Measurements from ENCODE around the gene TANK. TPM values are rescaled to one million over a fixed set of nuclear protein-coding genes. Genes with fewer than 3 reads are reported as not detected.

TANK gene, protein sequence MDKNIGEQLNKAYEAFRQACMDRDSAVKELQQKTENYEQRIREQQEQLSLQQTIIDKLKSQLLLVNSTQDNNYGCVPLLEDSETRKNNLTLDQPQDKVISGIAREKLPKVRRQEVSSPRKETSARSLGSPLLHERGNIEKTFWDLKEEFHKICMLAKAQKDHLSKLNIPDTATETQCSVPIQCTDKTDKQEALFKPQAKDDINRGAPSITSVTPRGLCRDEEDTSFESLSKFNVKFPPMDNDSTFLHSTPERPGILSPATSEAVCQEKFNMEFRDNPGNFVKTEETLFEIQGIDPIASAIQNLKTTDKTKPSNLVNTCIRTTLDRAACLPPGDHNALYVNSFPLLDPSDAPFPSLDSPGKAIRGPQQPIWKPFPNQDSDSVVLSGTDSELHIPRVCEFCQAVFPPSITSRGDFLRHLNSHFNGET
- 43.4 and 52.6 TPM in 2 replicates for total RNA-seq (2014; rRNA removed; shearing (Covaris generic))
- total RNA-seq (2022): 64.9 and 78.0 TPM in 2 replicates
- percentile 91 among the genes with signal in this experiment for Bru-seq, nascent RNA
- BruChase-seq, experiment 1, labeled RNA remaining after a 6-hour chase: percentile 75 among the genes with signal in this experiment
- BruChase-seq, experiment 2, labeled RNA remaining after a 2-hour chase: percentile 75 among the genes with signal in this experiment
- long read RNA-seq, transcript TANK-202 (8 exons, 2,171 nt): minor isoform, 11 of 86 reads
- long read RNA-seq, transcript TANK-201 (8 exons, 2,152 nt): major isoform, 20 of 86 reads
- long read RNA-seq, partial matches to known transcripts: 6 of 86 reads
- long read RNA-seq, other reads (novel, unspliced or antisense): 45 of 86 reads

DNA sequence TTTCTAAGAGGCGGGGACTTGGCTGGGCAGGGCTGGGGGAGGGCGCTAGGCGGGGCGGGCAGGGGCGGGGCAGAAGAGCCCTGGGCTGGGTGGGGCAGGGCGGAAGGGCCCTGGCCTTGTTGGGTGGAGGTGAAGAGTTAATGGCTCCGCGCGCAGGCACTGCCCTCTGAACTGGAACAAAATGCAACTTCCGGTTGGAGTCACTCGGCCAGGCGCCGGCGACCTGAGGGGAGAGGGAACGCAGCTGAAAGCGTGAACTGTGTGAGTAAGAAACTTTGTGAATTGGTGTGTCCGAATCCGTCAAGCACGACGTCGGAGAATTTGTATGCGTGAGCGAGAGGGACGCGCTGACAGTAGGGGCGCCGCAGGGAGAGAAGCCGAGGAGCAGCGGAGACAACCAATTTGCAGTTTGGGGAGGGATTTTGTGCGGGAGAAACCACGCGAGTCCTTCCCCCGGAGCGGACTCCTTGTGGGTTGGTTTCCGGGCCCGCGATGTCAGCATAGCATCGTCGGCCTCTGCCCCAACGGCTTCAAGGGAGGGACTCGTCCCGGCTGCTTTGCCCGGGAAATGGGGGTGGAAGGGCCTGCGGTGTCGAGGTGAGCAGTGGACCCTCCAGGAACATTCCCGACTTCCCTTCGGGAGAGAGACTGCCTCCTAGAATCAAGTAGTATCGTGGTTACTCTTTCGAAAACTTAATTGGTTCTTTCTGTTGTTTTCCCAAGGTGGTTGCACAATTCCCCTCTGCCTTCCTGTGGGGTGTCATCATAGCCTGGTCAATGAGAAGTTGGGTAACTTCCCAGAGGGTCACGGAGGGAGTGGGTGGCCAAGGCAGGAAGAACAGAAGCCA lies at the start of gene TANK:
TSS of gene TANK (plus strand) at position 203 of the 848 bp plus-strand sequence. CDS start 19,235 bp downstream, outside the sequence.
- Histone ChIP-seq H4K20me1 (ENCODE audit: insufficient read depth, low read length) (peaks cover 6% of the 10 kb centered on the region), H3K9me2 (ENCODE audit: insufficient read depth, low read length) (no peaks in the 10 kb centered on the region), H3K27ac (ENCODE audit: low read depth, low read length, poor library complexity, severe bottlenecking) (peak within 1 kb of the TSS; percentile 91), H3K4me1 (ENCODE audit: insufficient read depth, low read length, poor library complexity, severe bottlenecking) (peaks cover 29% of the 10 kb centered on the region), H3K79me2 (ENCODE audit: insufficient read depth, low read depth, low read length) (peaks cover 30% of the 10 kb centered on the region), H2AFZ (ENCODE audit: low read length) (peak within 1 kb of the TSS; percentile 81), H3K4me2 (ENCODE audit: low read length) (peak within 1 kb of the TSS; percentile 84), H3K4me3 (ENCODE audit: low read depth, low read length, poor library complexity, severe bottlenecking) (peak within 1 kb of the TSS; percentile 85), H3K36me3 (ENCODE audit: insufficient read depth, low read length) (peaks cover 20% of the 10 kb centered on the region), H3K9me3 (ENCODE audit: low read length) (no peaks in the 10 kb centered on the region)
- intact Hi-C loops (cut with micrococcal nuclease; ENCODE audit: unreplicated experiment): loop anchor here (1.0 to 10.0 kb wide), 5 partner anchors 22 to 456 kb away; partner anchors contain the start of gene PSMD14
- CTCF ChIA-PET (ENCODE audit: unreplicated experiment): no interaction called here
- peak; percentile 97 for DNase-seq (ENCODE audit: low spot score)
- POLR2A ChIA-PET: interaction anchor here (0.6 to 1.5 kb wide), 6 partner anchors 25 to 1445 kb away, joined by 3 to 6 read pairs (median 4); no protein-coding TSS in a partner anchor
- TF ChIP-seq EZH2phosphoT487 (IDR thresholded peaks at IDR 0.05; ENCODE audit: borderline replicate concordance, low read depth, low read length): no peak
- TF ChIP-seq, protein P1, sequence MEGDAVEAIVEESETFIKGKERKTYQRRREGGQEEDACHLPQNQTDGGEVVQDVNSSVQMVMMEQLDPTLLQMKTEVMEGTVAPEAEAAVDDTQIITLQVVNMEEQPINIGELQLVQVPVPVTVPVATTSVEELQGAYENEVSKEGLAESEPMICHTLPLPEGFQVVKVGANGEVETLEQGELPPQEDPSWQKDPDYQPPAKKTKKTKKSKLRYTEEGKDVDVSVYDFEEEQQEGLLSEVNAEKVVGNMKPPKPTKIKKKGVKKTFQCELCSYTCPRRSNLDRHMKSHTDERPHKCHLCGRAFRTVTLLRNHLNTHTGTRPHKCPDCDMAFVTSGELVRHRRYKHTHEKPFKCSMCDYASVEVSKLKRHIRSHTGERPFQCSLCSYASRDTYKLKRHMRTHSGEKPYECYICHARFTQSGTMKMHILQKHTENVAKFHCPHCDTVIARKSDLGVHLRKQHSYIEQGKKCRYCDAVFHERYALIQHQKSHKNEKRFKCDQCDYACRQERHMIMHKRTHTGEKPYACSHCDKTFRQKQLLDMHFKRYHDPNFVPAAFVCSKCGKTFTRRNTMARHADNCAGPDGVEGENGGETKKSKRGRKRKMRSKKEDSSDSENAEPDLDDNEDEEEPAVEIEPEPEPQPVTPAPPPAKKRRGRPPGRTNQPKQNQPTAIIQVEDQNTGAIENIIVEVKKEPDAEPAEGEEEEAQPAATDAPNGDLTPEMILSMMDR (conservative IDR thresholded peaks at IDR 0.05; ENCODE audit: low read length): 0 out of 2 replicates have a peak, but pooled peaks have one; percentile 12
- no TSS peak for BruUV-seq (replicated peaks)

DNA sequence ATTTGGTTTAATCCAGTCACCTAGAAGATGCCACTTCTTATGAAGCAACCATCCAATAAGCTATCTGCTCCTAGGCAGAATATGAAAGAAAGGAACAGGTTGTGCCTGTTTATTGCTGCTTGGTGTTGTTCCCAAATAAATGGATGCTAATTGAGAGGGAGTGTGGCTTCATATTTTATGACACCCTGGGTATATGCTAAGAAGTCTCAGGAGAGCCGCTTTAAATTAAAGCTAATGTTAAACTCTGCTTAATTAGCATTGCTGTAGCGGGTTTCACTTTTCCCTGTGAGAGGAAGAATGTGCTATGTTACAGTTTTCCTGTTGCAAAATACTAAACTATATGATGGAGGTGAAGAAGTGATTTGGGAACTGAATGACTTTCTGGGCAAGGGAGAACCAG lies 48.7 kb upstream of the TANK start:
- intact Hi-C loops (cut with micrococcal nuclease; ENCODE audit: unreplicated experiment): no loop called here
- no peak overlapping the region for H3K27ac ChIP-seq (ENCODE audit: low read depth, low read length, poor library complexity, severe bottlenecking)
- TF ChIP-seq EZH2phosphoT487 (IDR thresholded peaks at IDR 0.05; ENCODE audit: borderline replicate concordance, low read depth, low read length): no peak
- TF ChIP-seq, protein P1 (conservative IDR thresholded peaks at IDR 0.05; ENCODE audit: low read length): no peak
- no peak for DNase-seq (ENCODE audit: low spot score)
- H3K4me1 ChIP-seq (ENCODE audit: insufficient read depth, low read length, poor library complexity, severe bottlenecking): peaks cover 41% of the 10 kb centered on the region
- no peaks in the 10 kb centered on the region for H3K9me2 ChIP-seq (ENCODE audit: insufficient read depth, low read length)
- CTCF ChIA-PET (ENCODE audit: unreplicated experiment): interaction anchor here (0.6 to 0.9 kb wide), 2 partner anchors 54 to 651 kb away, joined by 3 read pairs; no protein-coding TSS in a partner anchor
- H4K20me1 ChIP-seq (ENCODE audit: insufficient read depth, low read length): no peaks in the 10 kb centered on the region
- BruUV-seq (replicated peaks): no TSS peak
- no peaks in the 10 kb centered on the region for H3K36me3 ChIP-seq (ENCODE audit: insufficient read depth, low read length)
- POLR2A ChIA-PET: interaction anchor here (0.7 to 8.9 kb wide), 11 partner anchors 8 to 135 kb away, joined by 3 to 111 read pairs (median 3); no protein-coding TSS in a partner anchor
- H3K4me2 ChIP-seq (ENCODE audit: low read length): no peak overlapping the region
- no peaks in the 10 kb centered on the region for H3K9me3 ChIP-seq (ENCODE audit: low read length)
- no peaks in the 10 kb centered on the region for H3K79me2 ChIP-seq (ENCODE audit: insufficient read depth, low read depth, low read length)
- no peak overlapping the region for H2AFZ ChIP-seq (ENCODE audit: low read length)
- H3K4me3 ChIP-seq (ENCODE audit: low read depth, low read length, poor library complexity, severe bottlenecking): no peak overlapping the region

Data from OCI-LY7 (cell line).